ENCODE measurements around the gene JARID2. TPM values are rescaled to one million over a fixed set of nuclear protein-coding genes. Genes with fewer than 3 reads are reported as not detected.

Gene JARID2
- total and polyA plus RNA-seq, 2 of the 8 experiments (the other 6 are each of a cell fraction or from before 2014, with no cell fraction given), result 60.1 to 239 TPM

DNA sequence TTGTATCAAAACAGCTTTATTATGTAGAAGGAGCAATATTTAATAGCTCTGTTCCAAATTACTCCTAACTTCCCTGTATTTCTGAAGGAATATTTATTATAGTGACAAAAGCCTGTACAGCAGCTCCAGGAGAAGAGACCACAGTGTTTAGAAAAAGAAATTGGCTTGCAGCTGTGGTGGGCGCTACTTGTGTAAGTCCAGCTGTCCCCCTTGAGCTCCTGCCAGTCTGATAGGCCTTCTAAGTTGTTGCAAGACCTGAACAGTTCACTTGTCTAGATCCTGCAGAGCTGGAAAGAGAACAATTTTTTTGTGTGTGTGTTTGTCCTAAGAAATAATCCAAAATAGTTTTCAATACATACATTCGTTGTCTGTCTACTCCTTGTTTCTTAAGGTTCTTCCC is 86.6 kb downstream of the JARID2 start:
- H3K56ac ChIP-seq (replicated peaks; ENCODE audit: insufficient read length, low read depth, low read length), result no peak overlapping the region
- H3K4ac ChIP-seq (replicated peaks; ENCODE audit: insufficient read length, low read depth, low read length), result no peak overlapping the region
- H4K20me1 ChIP-seq (replicated peaks in 1 of 2; ENCODE audit: control insufficient read depth in 1 of 2, insufficient read depth in 2 of 2, low read length in 2 of 2), result peaks cover 57 to 73% of the 10 kb centered on the region in 2 experiments
- H3K79me1 ChIP-seq (ENCODE audit: low read depth, low read length), result 0 out of 2 replicates have a peak, but pooled peaks cover 5% of the 10 kb centered on the region
- H2BK5ac ChIP-seq (ENCODE audit: low read depth, low read length), result no peak overlapping the region
- H3K18ac ChIP-seq (ENCODE audit: extremely low read depth, low read length), result no peak overlapping the region
- DNase-seq (ENCODE audit: low read depth in 1 of 2, low spot score in 2 of 2) (no peak), FAIRE-seq (no peak)
- no peaks in the 10 kb centered on the region for H3K27me3 ChIP-seq (replicated peaks in 1 of 4; ENCODE audit: control insufficient read depth in 3 of 4, extremely low read depth in 1 of 4, insufficient read depth in 3 of 4, low read length in 3 of 4)
- no peak overlapping the region for H3K14ac ChIP-seq (ENCODE audit: insufficient read length)
- H2BK12ac ChIP-seq (ENCODE audit: low read depth, low read length), result no peak overlapping the region
- H3K4me2 ChIP-seq (ENCODE audit: insufficient read depth in 1 of 2, low read depth in 2 of 2, low read length in 2 of 2), result no peak overlapping the region
- H3K36me3 ChIP-seq (ENCODE audit: control insufficient read depth in 2 of 4, insufficient read depth in 4 of 4, low read length in 3 of 4), result no peaks in the 10 kb centered on the region; a peak in 1 of 8 replicates
- no peak overlapping the region for H2BK20ac ChIP-seq (ENCODE audit: low read length)
- no peak overlapping the region for H3K27ac ChIP-seq (ENCODE audit: low read depth, low read length)
- no peaks in the 10 kb centered on the region for H3K23me2 ChIP-seq (ENCODE audit: low read depth, low read length)
- no peak overlapping the region for H3K4me3 ChIP-seq (ENCODE audit: extremely low read depth in 1 of 4, insufficient read depth in 2 of 4, low read depth in 3 of 4, low read length in 4 of 4)
- H3K79me2 ChIP-seq (ENCODE audit: control insufficient read depth in 1 of 2, insufficient read depth in 2 of 2, low read length in 2 of 2), result peaks cover 94 to 100% of the 10 kb centered on the region in 2 experiments
- peaks cover 12 to 29% (median 26%) of the 10 kb centered on the region in 4 experiments for H3K4me1 ChIP-seq (replicated peaks in 1 of 4; ENCODE audit: control insufficient read depth in 3 of 4, insufficient read depth in 4 of 4, low read length in 3 of 4)
- H4K5ac ChIP-seq (ENCODE audit: insufficient read length, low read depth, low read length), result no peak overlapping the region
- no peak overlapping the region for H2AK5ac ChIP-seq (ENCODE audit: low read depth, low read length)
- H3K9ac ChIP-seq (replicated peaks in 1 of 4; ENCODE audit: extremely low read depth in 1 of 4, low read depth in 3 of 4, low read length in 3 of 4), result no peak overlapping the region
- H2BK15ac ChIP-seq (ENCODE audit: low read length), result no peak overlapping the region
- WGBS, 2 experiments (ENCODE audit: extremely low coverage in 1 of 2, insufficient coverage in 1 of 2, insufficient read length in 1 of 2, insufficient replicate concordance in 2 of 2, low coverage in 1 of 2, low lambda C conversion rate in 2 of 2, missing lambda C conversion rate in 1 of 2), result 90% methylated on average over 2 of the region's 2 CpGs; no CpG with 5 or more reads in 1 of the 2 experiments
- ChIA-PET POLR2A (ENCODE audit: partially characterized antibody) (interaction anchor here (0.7 to 3.2 kb wide), 4 partner anchors 10 to 37 kb away, joined by 3 to 15 read pairs (median 3); no protein-coding TSS in a partner anchor), CTCF (ENCODE audit: partially characterized antibody) (no interaction called here)
- H3K9me3 ChIP-seq (ENCODE audit: insufficient read depth in 2 of 2, low read depth in 1 of 2, low read length in 1 of 2), result no peaks in the 10 kb centered on the region
- H4K91ac ChIP-seq (replicated peaks; ENCODE audit: insufficient read length, low read length), result no peak overlapping the region
- no peak overlapping the region for H3K23ac ChIP-seq (ENCODE audit: insufficient read length)
- no peak overlapping the region for H2AFZ ChIP-seq (ENCODE audit: low read length)
- no peak overlapping the region for H2BK120ac ChIP-seq (replicated peaks; ENCODE audit: low read depth, low read length)
- no peak overlapping the region for H4K8ac ChIP-seq (ENCODE audit: extremely low read depth, insufficient read depth, low read length)
- TF ChIP-seq SP2 (IDR thresholded peaks at IDR 0.05; ENCODE audit: low read length) (no peak), POU5F1 (IDR thresholded peaks at IDR 0.05; ENCODE audit: low read depth, low read length) (no peak), SIX5 (IDR thresholded peaks at IDR 0.05; ENCODE audit: low read depth, low read length) (no peak), TEAD4 (IDR thresholded peaks at IDR 0.05; ENCODE audit: low read depth, low read length) (no peak), CTBP2 (IDR thresholded peaks at IDR 0.05; ENCODE audit: borderline replicate concordance, insufficient read depth, insufficient read length, low read length) (no peak), RFX5 (IDR thresholded peaks at IDR 0.05; ENCODE audit: borderline replicate concordance, low read depth, low read length) (no peak), CHD2 (IDR thresholded peaks at IDR 0.05; ENCODE audit: low read length) (no peak), TCF12 (IDR thresholded peaks at IDR 0.05; ENCODE audit: low read depth, low read length) (no peak), CHD1 (IDR thresholded peaks at IDR 0.05; ENCODE audit: low read depth, low read length) (no peak), SP1 (IDR thresholded peaks at IDR 0.05; ENCODE audit: low read depth, low read length) (no peak), SAP30 (IDR thresholded peaks at IDR 0.05; ENCODE audit: insufficient read depth, insufficient replicate concordance, low read length) (no peak), KDM4A (IDR thresholded peaks at IDR 0.05; ENCODE audit: low read depth, low read length, severe bottlenecking) (no peak)
- TF ChIP-seq, protein P1, sequence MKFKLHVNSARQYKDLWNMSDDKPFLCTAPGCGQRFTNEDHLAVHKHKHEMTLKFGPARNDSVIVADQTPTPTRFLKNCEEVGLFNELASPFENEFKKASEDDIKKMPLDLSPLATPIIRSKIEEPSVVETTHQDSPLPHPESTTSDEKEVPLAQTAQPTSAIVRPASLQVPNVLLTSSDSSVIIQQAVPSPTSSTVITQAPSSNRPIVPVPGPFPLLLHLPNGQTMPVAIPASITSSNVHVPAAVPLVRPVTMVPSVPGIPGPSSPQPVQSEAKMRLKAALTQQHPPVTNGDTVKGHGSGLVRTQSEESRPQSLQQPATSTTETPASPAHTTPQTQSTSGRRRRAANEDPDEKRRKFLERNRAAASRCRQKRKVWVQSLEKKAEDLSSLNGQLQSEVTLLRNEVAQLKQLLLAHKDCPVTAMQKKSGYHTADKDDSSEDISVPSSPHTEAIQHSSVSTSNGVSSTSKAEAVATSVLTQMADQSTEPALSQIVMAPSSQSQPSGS (IDR thresholded peaks at IDR 0.05; ENCODE audit: low read length), result no peak
